ENCODE data around the gene RFC2.

Gene RFC2

GRCh38 chr7:74254129-74254857, at the start of gene RFC2:
Gene RFC2 (minus strand): TSS chr7:74254399. CDS start chr7:74254383, 16 bp downstream.
- DNase-seq: peak; percentile 94

GRCh38 chr7:74302745-74303221, 48.6 kb upstream of the RFC2 start:
- no peak for DNase-seq

GRCh38 chr7:74300926-74301325, 46.7 kb upstream of the RFC2 start:
- DNase-seq: no peak

- DNase-seq: no peak
These were observed 45.2 kb upstream of the RFC2 start for GRCh38 chr7:74299401-74299800.

- no peak for DNase-seq
These were observed 43.5 kb upstream of the RFC2 start for GRCh38 chr7:74297516-74298233.

- DNase-seq: no peak
These were observed 40.2 kb upstream of the RFC2 start for GRCh38 chr7:74294191-74294998.

GRCh38 chr7:74293577-74293908, 39.3 kb upstream of the RFC2 start:
- no peak for DNase-seq

GRCh38 chr7:74292757-74293576, 38.8 kb upstream of the RFC2 start:
- DNase-seq: no peak

GRCh38 chr7:74291535-74291934, 37.3 kb upstream of the RFC2 start:
- no peak for DNase-seq

- no peak for DNase-seq
These were observed 36.8 kb upstream of the RFC2 start for GRCh38 chr7:74290981-74291441.

GRCh38 chr7:74290553-74290950, 36.4 kb upstream of the RFC2 start:
- no peak for DNase-seq

GRCh38 chr7:74289659-74290552, 35.7 kb upstream of the RFC2 start:
- peak; percentile 6 for DNase-seq

GRCh38 chr7:74289018-74289658, 34.9 kb upstream of the RFC2 start, which contains the start of gene CLIP2:
Gene CLIP2 (plus strand): TSS chr7:74289407. CDS start chr7:74317547, 28,140 bp downstream.
- DNase-seq: peak; percentile 75

- DNase-seq: no peak
These were observed 34.1 kb upstream of the RFC2 start for GRCh38 chr7:74288034-74288881.

GRCh38 chr7:74287303-74288033, 33.3 kb upstream of the RFC2 start:
- no peak for DNase-seq

- no peak for DNase-seq
These were observed 31.9 kb upstream of the RFC2 start for GRCh38 chr7:74286131-74286530.

- no peak for DNase-seq
These were observed 30.6 kb upstream of the RFC2 start for GRCh38 chr7:74284781-74285259.

GRCh38 chr7:74283858-74284447, 29.8 kb upstream of the RFC2 start:
- no peak for DNase-seq
